Central memory CD8-positive, alpha-beta T cell (primary cell): Measurements from ENCODE around the gene OSBPL8.

ENCODE experiments used
- ATAC-seq: fragments of 150-1000 bp; cut with Tn5 transposase; replicated peaks from 2 replicates; pipeline ENCODE4 v1.10.0; 2022; ENCODE audit warnings: mild to moderate bottlenecking, moderate FRiP score, moderate number of reproducible peaks; ENCODE audit not compliant: poor library complexity, severe bottlenecking; ENCODE audit errors: extremely low read depth
- DNase-seq, 2 donors: peaks; one replicate each; pipeline ENCODE4 v3.0.0; 2021; ENCODE audit warnings: low spot score in 2 of 2
- H3K27ac Mint-ChIP-seq: one replicate; pipeline ENCODE4 v1.8.0; 2022; ENCODE audit warnings: low read depth, mild to moderate bottlenecking, moderate library complexity, mixed read lengths
- H3K27me3 Mint-ChIP-seq: one replicate; pipeline ENCODE4 v1.8.0; 2022; ENCODE audit warnings: mixed read lengths
- H3K36me3 Mint-ChIP-seq: one replicate; pipeline ENCODE4 v1.8.0; 2022; ENCODE audit warnings: mild to moderate bottlenecking, moderate library complexity, mixed read lengths; ENCODE audit not compliant: insufficient read depth
- H3K4me1 Mint-ChIP-seq: one replicate; pipeline ENCODE4 v1.8.0; 2022; ENCODE audit warnings: mixed read lengths
- H3K4me3 Mint-ChIP-seq: one replicate; pipeline ENCODE4 v1.8.0; 2022; ENCODE audit warnings: mild to moderate bottlenecking, moderate library complexity, mixed read lengths
- H3K9me3 Mint-ChIP-seq: one replicate; pipeline ENCODE4 v1.8.0; 2022; ENCODE audit warnings: mixed read lengths

Gene OSBPL8

GRCh38 chr12:76569685-76570604, 10.4 kb upstream of the OSBPL8 start:
- Mint-ChIP-seq H3K4me1 (peaks cover 4% of the 10 kb centered on the region), H3K9me3 (no peaks in the 10 kb centered on the region), H3K27me3 (no peaks in the 10 kb centered on the region), H3K27ac (no peak overlapping the region), H3K36me3 (no peaks in the 10 kb centered on the region), H3K4me3 (no peak overlapping the region)
- DNase-seq (no peak), ATAC-seq (peak; percentile 77)

GRCh38 chr12:76568888-76569551, 9.4 kb upstream of the OSBPL8 start:
- H3K27me3 Mint-ChIP-seq, result no peaks in the 10 kb centered on the region
- DNase-seq (no peak), ATAC-seq (no peak)
- H3K27ac Mint-ChIP-seq, result no peak overlapping the region
- H3K9me3 Mint-ChIP-seq, result no peaks in the 10 kb centered on the region
- H3K4me1 Mint-ChIP-seq, result peaks cover 4% of the 10 kb centered on the region
- H3K36me3 Mint-ChIP-seq, result no peaks in the 10 kb centered on the region
- no peak overlapping the region for H3K4me3 Mint-ChIP-seq

DNA sequence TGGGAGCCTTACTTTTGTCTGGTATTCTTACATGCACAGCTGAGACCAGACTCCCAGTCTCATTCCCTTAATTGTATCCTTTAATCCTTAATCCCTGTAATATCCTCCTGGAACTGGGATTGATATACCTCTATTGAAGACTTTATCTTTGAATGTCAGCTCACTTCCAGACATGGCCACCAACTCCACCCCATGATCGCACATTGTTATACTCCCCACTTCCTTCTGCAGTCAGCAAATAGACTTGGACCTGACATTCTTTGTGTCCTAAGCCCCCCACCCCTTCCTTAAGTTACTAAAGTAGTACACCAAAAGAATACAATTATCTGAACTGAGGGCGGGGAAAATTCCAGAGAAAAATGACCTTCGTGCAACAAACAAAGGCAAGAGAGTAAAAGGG, 8.6 kb upstream of the OSBPL8 start:
- H3K4me3 Mint-ChIP-seq, result no peak overlapping the region
- H3K27me3 Mint-ChIP-seq, result no peaks in the 10 kb centered on the region
- no peak overlapping the region for H3K27ac Mint-ChIP-seq
- H3K36me3 Mint-ChIP-seq, result no peaks in the 10 kb centered on the region
- ATAC-seq, result no peak
- no peak for DNase-seq
- peaks cover 4% of the 10 kb centered on the region for H3K4me1 Mint-ChIP-seq
- H3K9me3 Mint-ChIP-seq, result no peaks in the 10 kb centered on the region

DNA sequence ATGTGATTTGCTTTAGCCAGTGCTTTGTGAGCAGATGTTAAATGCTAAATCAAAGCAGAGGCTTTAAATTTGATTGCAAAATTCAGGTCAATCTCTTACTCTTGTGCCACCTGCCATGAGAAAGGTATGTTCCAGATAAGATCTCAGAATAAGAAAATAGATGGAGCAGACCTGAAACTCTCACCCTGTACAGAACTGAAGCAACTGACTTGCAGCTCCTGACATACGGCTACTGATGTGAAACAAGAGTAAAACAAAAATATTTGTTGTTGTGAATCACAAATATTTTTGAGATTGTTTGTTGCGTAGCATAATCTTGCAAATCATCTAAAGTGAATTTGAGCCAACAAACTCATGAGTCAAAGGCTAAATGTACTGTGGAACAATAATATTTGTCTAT, 3.5 kb upstream of the OSBPL8 start:
- Mint-ChIP-seq H3K4me1 (no peaks in the 10 kb centered on the region), H3K36me3 (peaks cover 14% of the 10 kb centered on the region), H3K4me3 (no peak overlapping the region), H3K27ac (no peak overlapping the region), H3K27me3 (no peaks in the 10 kb centered on the region), H3K9me3 (no peaks in the 10 kb centered on the region)
- DNase-seq (no peak), ATAC-seq (no peak)

DNA sequence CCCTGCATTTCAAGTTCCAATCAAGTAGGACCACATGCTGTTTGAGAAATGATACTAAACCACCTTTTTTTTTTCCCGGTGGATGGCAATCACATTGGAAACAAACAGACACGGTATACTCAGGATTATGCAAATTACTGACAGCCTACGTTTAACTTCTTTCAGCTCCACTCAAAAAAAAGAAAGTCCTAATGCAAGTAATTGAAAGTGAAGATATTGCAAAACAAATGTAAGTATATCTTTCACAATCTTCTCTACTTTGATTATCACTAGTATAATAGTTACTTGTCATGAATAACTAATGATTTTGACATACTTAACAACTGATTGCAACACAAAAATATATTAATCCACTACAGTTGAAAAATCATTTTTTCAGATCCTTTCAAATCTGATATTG, 2.6 kb upstream of the OSBPL8 start:
- DNase-seq, result no peak
- no peaks in the 10 kb centered on the region for H3K27me3 Mint-ChIP-seq
- H3K4me3 Mint-ChIP-seq, result no peak overlapping the region
- no peaks in the 10 kb centered on the region for H3K4me1 Mint-ChIP-seq
- peaks cover 14% of the 10 kb centered on the region for H3K36me3 Mint-ChIP-seq
- no peaks in the 10 kb centered on the region for H3K9me3 Mint-ChIP-seq
- ATAC-seq, result no peak
- no peak overlapping the region for H3K27ac Mint-ChIP-seq

DNA sequence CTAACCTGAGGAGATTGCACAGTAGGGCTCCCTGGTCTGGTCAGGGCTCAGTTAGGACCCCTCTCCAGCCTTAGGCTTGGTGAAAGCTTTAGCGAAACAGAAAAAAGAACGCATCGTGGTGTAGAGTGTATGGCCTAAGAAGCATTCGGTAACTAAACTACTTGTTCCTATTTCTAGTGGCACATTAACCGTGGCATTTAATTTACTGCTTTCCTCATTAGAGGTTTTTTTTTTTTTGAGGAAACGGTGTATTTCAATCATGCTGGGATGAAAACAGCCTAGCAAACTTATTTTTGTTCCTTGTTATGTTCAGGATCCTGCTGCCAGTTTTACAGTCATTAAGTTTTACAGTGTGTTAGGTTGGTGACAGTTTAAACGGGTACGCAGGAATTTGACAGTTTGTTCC, 518 bp upstream of the OSBPL8 start:
- DNase-seq (no peak), ATAC-seq (no peak)
- Mint-ChIP-seq H3K27ac (peak overlapping the region; percentile 92), H3K36me3 (peaks cover 16% of the 10 kb centered on the region), H3K27me3 (no peaks in the 10 kb centered on the region), H3K9me3 (no peaks in the 10 kb centered on the region), H3K4me3 (peak overlapping the region; percentile 94), H3K4me1 (peaks cover 17% of the 10 kb centered on the region)

GRCh38 chr12:76558684-76559399, 729 bp downstream of the OSBPL8 start:
- H3K27ac Mint-ChIP-seq, result peak overlapping the region; percentile 92
- H3K4me1 Mint-ChIP-seq, result peaks cover 23% of the 10 kb centered on the region
- no peaks in the 10 kb centered on the region for H3K9me3 Mint-ChIP-seq
- peak; percentile 82 for ATAC-seq
- peak overlapping the region; percentile 94 for H3K4me3 Mint-ChIP-seq
- DNase-seq, result peak; percentile 71 to 85
- peaks cover 16% of the 10 kb centered on the region for H3K36me3 Mint-ChIP-seq
- H3K27me3 Mint-ChIP-seq, result no peaks in the 10 kb centered on the region

- H3K27me3 Mint-ChIP-seq, result no peaks in the 10 kb centered on the region
- DNase-seq (no peak), ATAC-seq (peak; percentile 10)
- peaks cover 42% of the 10 kb centered on the region for H3K4me1 Mint-ChIP-seq
- no peaks in the 10 kb centered on the region for H3K9me3 Mint-ChIP-seq
- peaks cover 22% of the 10 kb centered on the region for H3K36me3 Mint-ChIP-seq
- peak overlapping the region; percentile 1 for H3K4me3 Mint-ChIP-seq
- peak overlapping the region; percentile 70 for H3K27ac Mint-ChIP-seq
Observed at GRCh38 chr12:76556368-76556767, 3.2 kb downstream of the OSBPL8 start.

- ATAC-seq, result no peak
- H3K27ac Mint-ChIP-seq, result peak overlapping the region; percentile 70
Observed at GRCh38 chr12:76555797-76556196, 3.8 kb downstream of the OSBPL8 start.

GRCh38 chr12:76555231-76555767, 4.3 kb downstream of the OSBPL8 start:
- Mint-ChIP-seq H3K27ac (peak overlapping the region; percentile 70), H3K9me3 (no peaks in the 10 kb centered on the region), H3K36me3 (peaks cover 22% of the 10 kb centered on the region), H3K4me3 (no peak overlapping the region), H3K4me1 (peaks cover 50% of the 10 kb centered on the region), H3K27me3 (no peaks in the 10 kb centered on the region)
- DNase-seq, result no peak
- no peak for ATAC-seq

More at GRCh38 chr12:76555797-76556196, 3.8 kb downstream of the OSBPL8 start:
- H3K36me3 Mint-ChIP-seq, result peaks cover 22% of the 10 kb centered on the region
- H3K27me3 Mint-ChIP-seq, result no peaks in the 10 kb centered on the region
- no peak for DNase-seq
- H3K9me3 Mint-ChIP-seq, result no peaks in the 10 kb centered on the region
- peak overlapping the region; percentile 1 for H3K4me3 Mint-ChIP-seq
- H3K4me1 Mint-ChIP-seq, result peaks cover 47% of the 10 kb centered on the region

DNA sequence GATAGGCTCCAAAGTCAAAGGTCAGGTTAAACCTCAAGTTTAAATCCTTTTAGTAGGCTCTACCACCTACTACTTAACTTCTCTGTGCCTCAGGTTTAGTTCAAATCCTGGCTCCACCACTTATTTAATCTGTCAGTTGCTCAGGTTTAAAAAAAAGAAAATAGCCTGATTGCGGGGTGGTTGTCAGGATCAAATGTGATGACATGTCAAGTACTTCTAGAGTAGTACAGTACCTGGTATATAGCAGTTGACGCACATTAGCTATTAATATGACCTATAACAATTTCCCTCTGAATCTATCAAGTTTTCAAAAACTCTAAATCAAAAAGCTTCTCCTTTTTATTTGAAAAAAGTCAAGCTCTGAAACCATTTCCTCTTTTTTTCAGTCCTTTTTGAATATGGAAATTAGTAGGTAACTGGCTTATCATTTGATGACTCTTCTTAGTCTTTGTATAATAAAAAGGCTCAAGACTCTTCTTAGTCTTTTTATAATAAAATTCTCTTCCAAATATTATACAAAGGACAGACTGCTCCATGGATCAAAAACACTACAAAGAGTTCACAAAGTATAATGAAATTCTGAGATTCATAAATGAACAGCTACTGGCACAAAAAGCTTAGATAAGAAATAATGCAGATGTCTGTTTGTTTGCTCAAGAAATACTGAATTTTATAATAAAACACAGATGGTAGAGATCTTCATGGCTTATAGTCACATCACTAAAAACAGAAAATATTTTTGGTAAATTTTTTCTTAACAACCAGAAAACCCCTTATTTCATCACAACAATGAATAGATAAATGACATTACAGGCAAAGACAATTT, 5.0 kb downstream of the OSBPL8 start:
- peaks cover 56% of the 10 kb centered on the region for H3K4me1 Mint-ChIP-seq
- ATAC-seq, result no peak
- no peaks in the 10 kb centered on the region for H3K9me3 Mint-ChIP-seq
- H3K27me3 Mint-ChIP-seq, result no peaks in the 10 kb centered on the region
- peak overlapping the region; percentile 70 for H3K27ac Mint-ChIP-seq
- DNase-seq, result no peak
- peaks cover 20% of the 10 kb centered on the region for H3K36me3 Mint-ChIP-seq
- no peak overlapping the region for H3K4me3 Mint-ChIP-seq
